NCI-H146 treated with DMSO at 0.1 percent for 48 hours (cell line): ENCODE results near the gene COL8A1.
"Not testable (repeated sequence)": the region's sequence is repeated elsewhere in the genome, so short reads cannot be mapped to it uniquely, and the experiment has no call there.

Source experiments
- DNase-seq: peaks from one replicate; lab custom pipeline; 2025; ENCODE audit not compliant: unreplicated experiment; lab: John Stamatoyannopoulos, UW

The COL8A1 gene

DNA sequence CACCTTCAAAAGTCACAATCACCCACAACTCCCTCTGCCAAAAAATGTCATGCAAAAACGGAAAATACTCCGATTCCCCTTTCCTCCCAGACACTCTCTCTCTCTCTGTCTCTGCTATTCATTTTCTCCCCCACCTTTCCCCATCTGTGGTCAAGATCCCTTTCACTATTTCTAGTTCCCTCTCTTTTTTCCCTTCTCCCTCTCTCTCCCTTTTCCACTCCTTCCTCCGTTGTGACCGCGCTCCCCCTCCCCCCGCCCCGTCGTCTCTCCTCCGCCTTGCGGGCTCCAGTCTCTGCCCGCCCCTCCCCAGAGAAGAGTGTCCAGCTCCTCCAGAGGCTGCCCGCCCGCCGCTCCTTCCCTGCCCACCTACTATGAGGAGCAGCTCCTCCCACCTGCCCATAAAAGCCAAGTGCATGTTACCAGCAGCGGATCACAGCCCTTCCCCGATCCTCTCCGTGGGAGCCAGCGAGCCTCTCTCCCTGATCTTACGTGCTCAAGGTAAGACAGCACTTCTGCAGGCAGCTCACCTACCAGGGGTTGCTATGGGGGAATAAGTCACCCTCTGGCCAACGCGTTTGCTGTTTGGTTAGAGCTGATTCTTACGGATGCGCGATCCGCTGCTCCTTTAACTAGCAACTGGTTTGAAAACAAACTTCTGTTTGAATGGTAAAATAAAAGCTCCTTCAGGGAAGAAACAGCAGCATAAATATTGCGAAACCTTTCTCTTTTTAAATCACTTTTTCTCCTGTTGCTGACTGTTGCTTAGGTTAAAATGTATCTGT lies at the start of gene COL8A1:
Gene COL8A1 (plus strand): TSS at position 428 of the 782 bp plus-strand sequence. CDS start 152,089 bp downstream, outside the sequence.
- DNase-seq = no peak

DNA sequence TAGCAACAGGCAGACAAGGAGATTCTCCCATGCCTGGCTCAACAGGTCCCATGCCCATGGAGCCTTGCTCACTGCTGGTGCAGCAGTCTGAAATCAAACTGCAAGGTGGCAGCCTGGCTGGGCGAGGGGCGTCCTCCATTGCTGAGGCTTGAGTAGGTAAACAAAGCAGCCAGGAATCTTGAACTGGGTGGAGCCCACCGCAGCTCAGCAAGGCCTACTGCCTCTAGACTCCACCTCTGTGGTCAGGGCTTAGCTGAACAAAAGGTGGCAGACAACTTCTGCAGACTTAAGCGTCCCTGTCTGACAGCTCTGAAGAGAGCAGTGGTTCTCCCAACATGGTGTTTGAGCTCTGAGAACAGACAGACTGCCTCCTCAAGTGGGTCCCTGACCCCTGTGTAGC lies 49.2 kb upstream of the COL8A1 start:
- not testable (repeated sequence) for DNase-seq

GRCh38 chr3:99599894-99600293 lies 38.5 kb upstream of the COL8A1 start:
- no peak for DNase-seq

DNA sequence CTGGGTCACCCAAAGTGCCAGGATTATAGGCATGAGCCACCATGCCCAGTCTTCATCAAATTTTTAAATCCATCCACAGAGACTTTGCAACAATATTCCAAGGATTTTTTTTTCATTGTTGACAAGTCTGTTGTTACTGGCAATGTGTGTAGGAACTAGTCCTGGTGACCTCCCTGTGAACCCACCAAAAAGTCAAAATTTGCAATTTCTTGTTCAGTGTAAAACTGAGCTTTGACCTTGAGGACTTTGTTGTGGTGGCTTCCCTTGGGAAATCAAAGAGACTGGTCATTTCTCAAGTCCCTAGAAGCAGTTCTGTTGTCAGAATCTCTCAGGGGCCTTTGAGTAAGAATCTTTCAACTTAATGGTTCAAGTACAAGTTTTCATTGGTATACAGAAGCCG lies 36.9 kb upstream of the COL8A1 start:
- no peak for DNase-seq

DNA sequence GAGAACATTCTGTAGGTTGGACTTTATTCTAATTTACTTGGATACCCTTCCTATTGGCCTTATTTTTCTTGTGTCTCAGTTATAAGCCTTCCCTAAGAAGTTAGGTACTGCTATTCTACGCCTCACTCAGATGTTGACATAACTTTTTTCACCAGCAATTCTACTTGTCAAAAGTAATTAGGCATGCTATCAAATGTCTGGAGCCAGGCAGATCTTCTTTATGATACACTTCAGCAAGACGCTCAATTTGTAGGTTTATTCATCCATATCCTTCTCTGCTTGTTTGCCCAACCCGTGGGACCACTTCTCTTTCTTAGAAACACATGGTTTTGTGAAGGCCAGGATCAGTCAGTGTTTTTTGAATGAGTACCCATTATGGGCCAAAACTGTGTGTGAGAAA lies 36.2 kb upstream of the COL8A1 start:
- DNase-seq = no peak

GRCh38 chr3:99607151-99607550 lies 31.2 kb upstream of the COL8A1 start:
- DNase-seq = no peak

GRCh38 chr3:99614768-99615167 lies 23.6 kb upstream of the COL8A1 start:
- DNase-seq = no peak

DNA sequence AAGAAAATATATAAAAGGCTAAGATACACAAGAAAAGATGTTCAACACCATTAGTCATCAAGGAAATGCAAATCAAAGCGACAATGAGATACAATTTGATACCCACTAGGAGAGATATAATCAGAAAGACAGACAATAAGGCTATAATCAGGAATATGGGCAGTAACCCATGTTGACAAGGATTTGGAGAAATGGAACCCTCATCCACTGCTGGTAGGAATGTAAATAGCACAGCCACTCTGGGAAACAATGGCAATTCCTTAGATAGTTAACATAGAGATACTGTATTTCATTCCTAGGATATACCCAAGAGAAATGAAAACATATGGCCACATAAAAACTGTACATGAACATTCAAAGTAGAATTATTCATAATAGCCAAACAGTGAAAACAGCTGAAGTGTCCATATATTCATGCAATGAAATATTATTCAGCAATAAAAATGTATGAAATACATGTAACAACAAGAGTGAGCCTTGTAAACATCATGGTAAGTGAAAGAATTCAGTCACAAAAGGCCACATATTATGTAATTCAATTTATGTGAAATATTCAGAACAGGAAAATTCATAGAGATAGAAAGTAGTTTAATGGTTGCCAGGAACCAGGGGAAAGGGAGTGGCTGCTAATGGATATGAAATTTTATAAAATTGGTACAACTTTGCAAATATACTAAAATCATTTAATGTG lies 18.2 kb upstream of the COL8A1 start:
- DNase-seq = no peak

GRCh38 chr3:99620976-99621375 lies 17.4 kb upstream of the COL8A1 start:
- no peak for DNase-seq

DNA sequence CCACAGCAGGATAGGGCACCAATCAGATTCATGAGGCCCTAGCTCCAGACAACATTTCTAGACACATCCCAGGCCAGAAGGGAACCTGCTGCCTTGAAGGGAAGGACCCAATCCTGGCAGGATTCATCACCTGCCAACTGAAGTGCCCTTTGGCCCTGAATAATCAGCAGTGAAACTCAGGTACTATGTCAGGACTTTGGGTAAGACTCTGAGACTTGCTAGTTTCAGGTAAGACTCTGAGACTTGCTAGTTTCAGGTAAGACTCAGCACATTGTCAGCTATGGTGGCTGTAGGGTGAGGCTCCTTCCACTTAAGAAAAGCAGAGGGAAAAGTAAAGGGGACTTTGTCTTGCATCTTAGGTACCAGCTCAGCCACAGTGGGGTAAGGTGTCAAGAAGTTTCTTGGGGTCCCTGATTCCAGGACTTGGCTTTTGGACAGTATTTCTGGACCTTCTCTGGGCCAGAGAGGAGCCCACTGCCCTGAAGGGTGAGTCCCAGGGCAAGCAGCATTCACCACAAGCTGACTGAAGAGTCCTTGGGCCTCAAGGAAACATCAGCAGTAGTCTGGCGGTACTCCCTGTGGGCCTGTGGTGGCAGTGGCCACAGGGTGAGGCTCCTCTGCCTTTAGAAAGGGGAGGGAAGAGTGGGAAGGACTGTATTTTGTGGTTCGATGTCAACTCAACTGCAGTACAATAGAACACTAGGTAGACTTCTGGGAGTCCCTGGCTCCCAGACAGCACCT lies 13.7 kb upstream of the COL8A1 start:
- DNase-seq = no peak

DNA sequence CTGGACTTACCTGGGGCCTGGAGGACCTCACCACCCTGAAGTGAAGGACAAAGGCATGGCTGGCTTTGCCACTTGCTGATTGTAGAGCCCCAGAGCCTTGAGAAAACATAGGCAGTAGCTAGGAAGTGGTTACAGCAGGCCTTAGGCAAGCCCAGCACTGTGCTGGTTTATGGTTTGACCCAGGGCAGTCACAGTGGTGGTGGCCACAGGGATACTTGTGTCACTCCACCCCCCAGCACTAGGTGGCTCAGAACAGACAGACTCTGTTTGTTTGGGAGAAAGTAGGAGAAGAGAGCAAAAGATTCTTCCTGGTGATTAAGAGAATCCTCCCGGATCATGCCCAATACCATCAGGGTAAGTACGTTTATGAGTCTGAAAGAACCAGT lies 13.2 kb upstream of the COL8A1 start:
- DNase-seq = no peak

- DNase-seq = no peak
Measured at GRCh38 chr3:99625643-99626416, 12.6 kb upstream of the COL8A1 start.

DNA sequence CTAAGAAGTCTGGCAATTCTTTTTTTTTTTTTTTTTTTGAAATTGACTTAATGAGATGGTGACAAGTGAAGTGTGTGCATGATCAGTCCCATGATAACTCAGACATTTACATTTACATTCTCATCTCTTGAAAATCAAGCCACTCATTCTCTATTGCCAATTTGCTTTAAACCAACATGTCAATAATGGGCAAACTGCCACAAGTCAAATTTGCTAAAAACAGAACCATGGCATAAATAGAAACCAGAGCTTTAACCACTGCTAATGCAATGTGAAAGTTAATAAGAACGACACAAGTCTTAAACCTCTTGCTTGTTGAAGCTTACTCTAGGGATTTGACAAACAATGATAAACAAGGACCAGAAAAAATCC lies 12.0 kb upstream of the COL8A1 start:
- DNase-seq = no peak

GRCh38 chr3:99627062-99627826 lies 11.2 kb upstream of the COL8A1 start:
- DNase-seq = no peak

DNA sequence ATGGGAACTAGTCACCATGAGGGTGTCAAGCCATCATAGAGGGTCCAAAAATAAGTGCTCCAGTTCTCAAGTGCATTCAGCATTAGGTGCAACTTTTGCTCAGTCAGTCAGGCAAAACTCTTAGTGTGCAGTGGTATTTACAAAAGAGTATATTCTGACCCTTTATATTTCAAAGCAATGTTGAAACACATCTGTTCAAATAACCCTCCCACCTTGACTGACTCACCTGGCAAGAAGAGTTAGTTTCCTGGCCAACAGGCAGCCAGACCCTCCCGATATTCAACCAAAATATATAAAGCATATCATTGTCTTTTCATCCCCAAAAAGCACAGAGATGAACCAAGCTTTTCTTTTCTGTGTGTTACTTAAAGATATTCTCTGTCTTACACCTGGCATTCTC lies 7.6 kb upstream of the COL8A1 start:
- DNase-seq = no peak

- no peak for DNase-seq
Measured at GRCh38 chr3:99633887-99634558, 4.4 kb upstream of the COL8A1 start.

DNA sequence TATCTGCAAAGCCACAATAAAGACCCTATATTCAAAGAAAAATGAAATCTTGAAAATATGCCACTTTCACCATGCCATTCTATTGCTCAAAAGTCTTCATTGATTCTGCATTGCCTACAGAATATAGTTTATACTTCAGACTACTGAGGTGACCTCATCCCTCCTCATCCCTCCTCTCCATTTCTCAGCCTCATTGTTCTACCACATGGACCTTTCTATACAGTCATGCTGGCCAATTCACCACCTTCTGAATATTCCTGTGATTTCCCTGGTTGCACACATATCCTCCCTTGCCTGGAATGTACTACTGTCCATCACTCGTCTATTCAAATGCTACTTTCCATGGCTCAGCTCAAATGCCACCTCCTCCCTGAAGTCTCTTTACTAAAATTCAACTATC lies 3.5 kb upstream of the COL8A1 start:
- no peak for DNase-seq

GRCh38 chr3:99635348-99635747 lies 3.0 kb upstream of the COL8A1 start:
- no peak for DNase-seq

GRCh38 chr3:99637016-99637367 lies 1.4 kb upstream of the COL8A1 start:
- DNase-seq = no peak
